ENCODE results near the gene SLC25A42. TPM values are rescaled to one million over a fixed set of nuclear protein-coding genes. Genes with fewer than 3 reads are reported as not detected.
A peak's percentile ranks its signal among the peaks of the same experiment; 100 is the strongest.
"Not testable (repeated sequence)": the region's sequence is repeated elsewhere in the genome, so short reads cannot be mapped to it uniquely, and the experiment has no call there.

Gene SLC25A42
- total RNA-seq, 2 experiments from 2014 or later: 17.6 to 21.0 TPM

GRCh38 chr19:19106938-19107337 is 43.1 kb downstream of the SLC25A42 start:
- DNase-seq; H3K36me3 Mint-ChIP-seq (ENCODE audit: low read depth); H3K9me3 Mint-ChIP-seq; H3K4me3 Mint-ChIP-seq; POLR2A ChIA-PET; H3K27ac Mint-ChIP-seq; H3K4me1 Mint-ChIP-seq; CTCF ChIA-PET; H3K27me3 Mint-ChIP-seq: not testable (repeated sequence)

DNA sequence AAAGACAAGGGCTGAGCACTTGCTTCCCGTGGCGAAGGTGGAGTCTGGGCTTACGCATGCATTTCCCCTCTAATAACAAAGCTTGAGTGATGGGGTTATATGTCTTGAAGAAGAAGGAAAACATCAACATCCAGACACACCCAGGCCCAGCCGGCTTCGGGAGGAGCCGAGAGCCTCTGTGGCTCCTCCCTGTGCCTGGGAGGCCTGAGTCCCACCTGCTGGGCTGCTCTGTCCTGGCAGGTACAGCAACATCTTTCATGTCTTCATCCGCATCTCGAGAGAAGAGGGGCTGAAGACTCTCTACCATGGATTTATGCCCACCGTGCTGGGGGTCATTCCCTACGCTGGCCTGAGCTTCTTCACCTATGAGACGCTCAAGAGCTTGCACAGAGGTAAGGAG is 43.9 kb downstream of the SLC25A42 start:
- H3K27me3 Mint-ChIP-seq: no peaks in the 10 kb centered on the region

GRCh38 chr19:19109601-19110000 is 45.8 kb downstream of the SLC25A42 start:
- Mint-ChIP-seq H3K27me3 (no peaks in the 10 kb centered on the region), H3K4me1 (no peaks in the 10 kb centered on the region), H3K9me3 (no peaks in the 10 kb centered on the region), H3K4me3 (no peak overlapping the region), H3K36me3 (ENCODE audit: low read depth) (no peaks in the 10 kb centered on the region), H3K27ac (no peak overlapping the region)
- CTCF ChIA-PET: interaction anchor here (1.0 kb wide), 1 partner anchor 13 kb away, joined by 5 read pairs; no protein-coding TSS in a partner anchor
- POLR2A ChIA-PET: no interaction called here
- no peak for DNase-seq

More for the DNA sequence above, 43.9 kb downstream of the SLC25A42 start:
- Mint-ChIP-seq H3K9me3 (no peaks in the 10 kb centered on the region), H3K27ac (no peak overlapping the region), H3K4me3 (no peak overlapping the region), H3K4me1 (no peaks in the 10 kb centered on the region), H3K36me3 (ENCODE audit: low read depth) (no peaks in the 10 kb centered on the region)
- ChIA-PET POLR2A (no interaction called here), CTCF (no interaction called here)
- DNase-seq: no peak

GRCh38 chr19:19110410-19111135 is 46.8 kb downstream of the SLC25A42 start:
- Mint-ChIP-seq H3K27me3 (no peaks in the 10 kb centered on the region), H3K4me1 (no peaks in the 10 kb centered on the region), H3K27ac (no peak overlapping the region), H3K36me3 (ENCODE audit: low read depth) (no peaks in the 10 kb centered on the region), H3K9me3 (no peaks in the 10 kb centered on the region), H3K4me3 (no peak overlapping the region)
- ChIA-PET CTCF (no interaction called here), POLR2A (no interaction called here)
- DNase-seq: no peak

DNA sequence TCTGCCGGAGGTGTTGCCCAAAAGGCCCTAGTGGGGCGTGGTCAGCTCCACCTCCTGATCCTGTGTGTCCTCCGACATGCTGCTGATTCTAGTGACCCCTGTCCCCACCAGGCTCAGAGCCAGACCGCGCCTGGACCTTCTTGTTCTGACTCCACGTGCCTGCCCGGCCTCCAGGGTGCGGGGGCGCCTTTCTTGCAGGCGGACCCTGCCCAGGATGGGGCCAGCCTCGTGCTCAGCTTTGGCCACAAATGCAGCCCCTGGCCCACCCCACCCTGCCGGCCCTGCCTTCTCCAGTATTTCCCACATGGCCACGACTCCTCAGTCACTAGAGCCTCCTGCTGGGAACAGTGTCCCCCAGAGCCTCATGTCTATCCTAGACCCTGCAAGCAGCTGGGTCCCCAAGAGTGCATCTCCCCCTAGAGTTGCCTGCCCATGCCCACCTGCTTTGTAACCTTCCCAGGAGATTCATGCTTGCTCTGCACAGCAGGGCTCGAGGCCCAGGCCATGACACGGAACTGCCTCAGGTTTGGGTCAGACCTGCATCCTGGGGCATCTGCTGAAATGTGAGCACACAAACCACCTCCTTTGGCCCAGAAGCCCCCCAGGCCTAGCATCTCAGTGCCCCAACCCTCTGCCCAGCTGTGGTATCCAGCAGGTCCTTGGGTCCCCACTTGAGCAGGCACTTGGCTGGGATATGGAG is 47.5 kb downstream of the SLC25A42 start:
- no peaks in the 10 kb centered on the region for H3K9me3 Mint-ChIP-seq
- H3K36me3 Mint-ChIP-seq (ENCODE audit: low read depth): no peaks in the 10 kb centered on the region
- no peak overlapping the region for H3K4me3 Mint-ChIP-seq
- no peaks in the 10 kb centered on the region for H3K4me1 Mint-ChIP-seq
- H3K27ac Mint-ChIP-seq: no peak overlapping the region
- H3K27me3 Mint-ChIP-seq: no peaks in the 10 kb centered on the region
- POLR2A ChIA-PET: no interaction called here
- CTCF ChIA-PET: no interaction called here
- DNase-seq: no peak

DNA sequence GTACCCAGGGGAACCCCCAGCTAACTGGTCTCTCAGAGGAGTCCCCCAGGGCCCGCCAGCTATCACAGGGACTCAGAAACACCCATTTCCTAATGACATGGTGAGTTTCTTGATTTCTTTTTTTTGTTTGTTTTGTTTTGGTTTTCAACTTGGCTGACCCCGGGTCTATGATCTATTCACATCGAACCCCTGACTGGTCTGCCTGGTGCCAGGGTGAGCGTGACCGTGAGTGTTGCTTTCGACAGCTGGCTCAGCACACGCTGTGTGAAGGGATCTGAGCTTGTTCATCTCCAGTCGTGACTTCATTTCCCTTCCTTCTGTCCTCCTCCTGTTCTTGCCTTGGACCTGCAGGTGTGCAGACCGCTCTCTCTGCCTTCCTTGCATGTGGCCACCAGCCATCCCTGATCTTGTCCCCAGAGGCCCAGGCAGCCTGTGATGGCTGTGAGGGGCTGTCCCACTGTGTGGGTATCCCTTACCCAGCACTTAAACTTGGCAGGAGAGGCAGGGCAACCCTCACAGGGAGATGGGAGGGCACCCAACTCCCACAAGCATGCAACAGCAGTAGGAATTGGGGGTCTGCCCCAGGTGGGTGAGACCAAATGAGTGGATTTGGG is 48.3 kb downstream of the SLC25A42 start:
- Mint-ChIP-seq H3K36me3 (ENCODE audit: low read depth) (no peaks in the 10 kb centered on the region), H3K4me3 (no peak overlapping the region), H3K9me3 (no peaks in the 10 kb centered on the region), H3K27me3 (no peaks in the 10 kb centered on the region), H3K27ac (no peak overlapping the region), H3K4me1 (no peaks in the 10 kb centered on the region)
- ChIA-PET CTCF (no interaction called here), POLR2A (no interaction called here)
- no peak for DNase-seq

- DNase-seq: no peak
- CTCF ChIA-PET: interaction anchor here (0.6 to 0.7 kb wide), 2 partner anchors 26 to 371 kb away, joined by 3 to 5 read pairs; no protein-coding TSS in a partner anchor
These were observed 49.3 kb downstream of the SLC25A42 start for GRCh38 chr19:19113040-19113626.

DNA sequence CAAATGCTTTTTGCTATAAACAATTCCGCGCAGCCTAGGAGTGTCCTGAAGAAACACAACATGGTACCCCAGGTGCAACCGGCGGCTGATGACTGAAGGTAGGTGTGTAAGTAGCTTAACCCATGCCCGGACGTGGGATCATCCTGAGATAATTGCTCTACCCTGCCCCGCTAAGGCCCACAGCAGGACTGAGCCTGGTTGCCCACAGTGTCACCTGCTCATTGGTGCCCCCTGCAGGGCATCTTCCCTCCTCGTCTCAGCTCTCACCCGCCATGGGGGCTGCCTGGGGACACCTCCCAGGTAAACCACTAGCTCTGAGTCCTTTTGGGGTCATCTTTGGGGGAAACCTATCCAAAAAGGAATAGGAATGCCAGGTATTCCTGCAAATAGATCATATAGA is 52.2 kb downstream of the SLC25A42 start:
- H3K4me3 Mint-ChIP-seq: no peak overlapping the region
- H3K27me3 Mint-ChIP-seq: no peaks in the 10 kb centered on the region
- DNase-seq: peak; percentile 59
- H3K27ac Mint-ChIP-seq: no peak overlapping the region
- H3K4me1 Mint-ChIP-seq: no peaks in the 10 kb centered on the region
- ChIA-PET CTCF (interaction anchor here (0.6 to 2.4 kb wide), 4 partner anchors 14 to 328 kb away, joined by 3 to 12 read pairs (median 6); partner anchors contain the start of gene SLC25A42), POLR2A (interaction anchor here (1.4 kb wide), 1 partner anchor 197 kb away, joined by 3 read pairs; the partner anchor contains the start of genes COPE and DDX49)
- peaks cover 4% of the 10 kb centered on the region for H3K36me3 Mint-ChIP-seq (ENCODE audit: low read depth)
- no peaks in the 10 kb centered on the region for H3K9me3 Mint-ChIP-seq

More at GRCh38 chr19:19113040-19113626, 49.3 kb downstream of the SLC25A42 start:
- no peak overlapping the region for H3K27ac Mint-ChIP-seq
- no peaks in the 10 kb centered on the region for H3K4me1 Mint-ChIP-seq
- POLR2A ChIA-PET: interaction anchor here (0.7 kb wide), 1 partner anchor 257 kb away, joined by 3 read pairs; no protein-coding TSS in a partner anchor
- no peak overlapping the region for H3K4me3 Mint-ChIP-seq
- no peaks in the 10 kb centered on the region for H3K27me3 Mint-ChIP-seq
- H3K36me3 Mint-ChIP-seq (ENCODE audit: low read depth): no peaks in the 10 kb centered on the region
- no peaks in the 10 kb centered on the region for H3K9me3 Mint-ChIP-seq

GRCh38 chr19:19119325-19120237 is 55.8 kb downstream of the SLC25A42 start:
- H3K4me3 Mint-ChIP-seq: no peak overlapping the region
- ChIA-PET POLR2A (no interaction called here), CTCF (no interaction called here)
- peaks cover 7% of the 10 kb centered on the region for H3K9me3 Mint-ChIP-seq
- DNase-seq: no peak
- peaks cover 13% of the 10 kb centered on the region for H3K36me3 Mint-ChIP-seq (ENCODE audit: low read depth)
- no peak overlapping the region for H3K27ac Mint-ChIP-seq
- no peaks in the 10 kb centered on the region for H3K4me1 Mint-ChIP-seq
- no peaks in the 10 kb centered on the region for H3K27me3 Mint-ChIP-seq

DNA sequence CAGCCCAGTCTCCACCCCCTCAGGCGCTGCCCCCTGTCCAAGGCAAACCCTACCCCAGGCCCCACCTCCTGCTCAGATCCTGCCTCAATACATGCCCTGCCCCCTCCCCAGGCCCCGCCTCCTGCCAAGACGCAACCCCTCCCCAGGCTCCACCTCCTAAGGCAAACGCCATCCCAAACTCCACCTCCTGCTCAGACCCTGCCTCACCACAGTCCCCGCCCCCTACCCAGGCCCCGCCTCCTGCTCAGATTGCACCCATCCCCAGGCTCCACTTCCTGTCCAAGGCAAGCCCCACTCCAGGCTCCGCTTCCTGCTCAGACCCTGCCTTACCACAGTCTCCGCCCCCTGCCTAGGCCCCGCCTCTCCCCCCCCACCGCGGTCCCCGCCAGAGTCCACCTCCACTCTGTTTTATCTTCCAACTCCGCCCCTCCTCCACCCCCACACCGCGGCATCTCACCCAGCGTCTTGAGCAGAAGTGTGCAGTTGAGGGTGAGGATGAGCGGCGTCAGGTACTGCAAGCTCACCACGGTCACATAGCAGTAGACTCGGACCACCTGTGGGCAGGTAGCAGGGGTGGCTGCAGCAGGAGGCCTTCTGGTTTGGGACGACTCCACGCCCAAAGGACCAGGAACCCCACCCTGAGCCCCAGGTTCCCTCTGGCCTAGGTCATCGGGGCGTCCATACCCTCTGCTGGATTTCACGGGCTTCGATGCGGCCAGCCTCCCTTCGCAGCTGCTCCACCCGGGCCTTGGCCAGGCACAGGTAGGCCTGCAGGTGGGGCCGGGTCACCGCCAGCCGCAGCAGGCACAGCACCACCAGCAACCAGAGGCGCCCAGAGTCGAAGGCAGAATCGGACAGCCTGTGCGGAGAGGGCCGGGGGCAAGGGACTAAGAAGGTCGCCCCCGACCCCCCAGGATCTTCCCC is 56.8 kb downstream of the SLC25A42 start:
- Mint-ChIP-seq H3K4me3 (no peak overlapping the region), H3K4me1 (no peaks in the 10 kb centered on the region), H3K36me3 (ENCODE audit: low read depth) (peaks cover 13% of the 10 kb centered on the region), H3K27me3 (no peaks in the 10 kb centered on the region), H3K27ac (no peak overlapping the region), H3K9me3 (peaks cover 7% of the 10 kb centered on the region)
- ChIA-PET POLR2A (no interaction called here), CTCF (no interaction called here)
- DNase-seq: no peak

GRCh38 chr19:19121371-19121770 is 57.6 kb downstream of the SLC25A42 start:
- H3K27ac Mint-ChIP-seq: no peak overlapping the region
- H3K27me3 Mint-ChIP-seq: no peaks in the 10 kb centered on the region
- peaks cover 7% of the 10 kb centered on the region for H3K9me3 Mint-ChIP-seq
- no peak overlapping the region for H3K4me3 Mint-ChIP-seq
- no peaks in the 10 kb centered on the region for H3K4me1 Mint-ChIP-seq
- ChIA-PET POLR2A (no interaction called here), CTCF (no interaction called here)
- no peak for DNase-seq
- peaks cover 13% of the 10 kb centered on the region for H3K36me3 Mint-ChIP-seq (ENCODE audit: low read depth)
